PC-3 (cell line): ENCODE data around the gene GALR2. TPM values are rescaled to one million over a fixed set of nuclear protein-coding genes. Genes with fewer than 3 reads are reported as not detected.

Source experiments
- ATAC-seq: fragments of 200-7000 bp; cut with Tn5 transposase; 2 replicates; pipeline ENCODE4 v1.9.1; 2020; ENCODE audit warnings: mild to moderate bottlenecking, moderate library complexity
- BruUV-seq: library from RNA; stranded (reverse); fragments of 400-500 nt; replicated peaks from 2 replicates; lab custom pipeline; 2021; lab: Mats Ljungman, UMichigan
- CTCF ChIA-PET: fragments of 300-600 bp; sonication (Branson Sonifier 250); formaldehyde crosslinking; loops from one replicate; lab custom pipeline; 2022; ENCODE audit warnings: antibody characterized with exemption; lab: Charles Lee
- POLR2A ChIA-PET: fragments of 300-600 bp; sonication (Branson Sonifier 250); formaldehyde crosslinking; loops from one replicate; lab custom pipeline; 2022; ENCODE audit warnings: antibody characterized with exemption; ENCODE audit not compliant: unreplicated experiment; lab: Charles Lee
- DNase-seq: peaks from one replicate; pipeline ENCODE4 v3.0.0-alpha.2; 2015
- H2AFZ ChIP-seq: fragments of 300-600 bp; sonication (generic); 2 replicates; pipeline ENCODE4 v1.6.0; 2016; ENCODE audit warnings: antibody characterized with exemption, low read length
- H3F3A ChIP-seq: fragments of 300-600 bp; sonication (generic); one replicate; pipeline ENCODE4 v1.6.0; 2017; ENCODE audit warnings: antibody characterized with exemption, low read length, control low read depth, mild to moderate bottlenecking; ENCODE audit not compliant: unreplicated experiment
- H3K27ac ChIP-seq: fragments of 300-600 bp; sonication (generic); 2 replicates; pipeline ENCODE4 v1.5.1; 2016; ENCODE audit warnings: mild to moderate bottlenecking, low read length
- H3K27me3 ChIP-seq: fragments of 300-600 bp; sonication (generic); 2 replicates; pipeline ENCODE4 v1.6.1; 2016; ENCODE audit warnings: low read length, mixed read lengths
- H3K36me3 ChIP-seq: fragments of 300-600 bp; sonication (generic); 2 replicates; pipeline ENCODE4 v1.6.1; 2016; ENCODE audit warnings: low read depth, mixed run types, low read length, mixed read lengths
- H3K4me1 ChIP-seq: fragments of 300-600 bp; sonication (generic); 2 replicates; pipeline ENCODE4 v1.5.1; 2016; ENCODE audit warnings: low read length; ENCODE audit not compliant: insufficient read depth
- H3K4me2 ChIP-seq: fragments of 300-600 bp; sonication (generic); 2 replicates; pipeline ENCODE4 v1.6.0; 2016; ENCODE audit warnings: low read length
- H3K4me3 ChIP-seq: fragments of 300-600 bp; sonication (generic); 2 replicates; pipeline ENCODE4 v1.5.1; 2016; ENCODE audit warnings: mild to moderate bottlenecking, low read length, mixed read lengths
- H3K79me2 ChIP-seq: fragments of 300-600 bp; sonication (generic); 2 replicates; pipeline ENCODE4 v1.6.1; 2017; ENCODE audit warnings: low read length, mixed read lengths
- H3K9ac ChIP-seq: fragments of 300-600 bp; sonication (generic); 2 replicates; pipeline ENCODE4 v1.6.0; 2016; ENCODE audit warnings: mild to moderate bottlenecking, low read length
- H3K9me2 ChIP-seq: fragments of 300-600 bp; sonication (generic); replicated peaks from 2 replicates; pipeline ENCODE4 v1.6.1; 2016; ENCODE audit warnings: mixed run types, low read length, mixed read lengths
- H3K9me3 ChIP-seq: fragments of 300-600 bp; sonication (generic); 2 replicates; pipeline ENCODE4 v1.6.1; 2016; ENCODE audit warnings: low read length, mixed read lengths
- H4K20me1 ChIP-seq: fragments of 300-600 bp; sonication (generic); 2 replicates; pipeline ENCODE4 v1.6.1; 2016; ENCODE audit warnings: low read length, mixed read lengths
- EZH2 ChIP-seq: fragments of 300-600 bp; sonication (generic); IDR thresholded peaks from one replicate; pipeline ENCODE4 v1.6.1; 2017; ENCODE audit warnings: antibody characterized with exemption, mild to moderate bottlenecking, low read length; ENCODE audit not compliant: unreplicated experiment
- EZH2phosphoT487 ChIP-seq: fragments of 300-600 bp; sonication (generic); IDR thresholded peaks from 2 replicates; pipeline ENCODE4 v1.6.1; 2018; ENCODE audit warnings: mild to moderate bottlenecking, antibody characterized with exemption, low read length, borderline replicate concordance
- intact Hi-C: fragments of 100-400 bp; cut with micrococcal nuclease; formaldehyde crosslinking; loops from 2 replicates; pipeline ENCODE4 v1.9.0; 2023
- total RNA-seq: library from RNA; depleted of rRNA; stranded (reverse); fragments of >200 nt; gene quantifications from 2 replicates; pipeline ENCODE4 v1.2.3, GENCODE V29; 2014
- TF ChIP-seq, protein P1 (sequence below): fragments of 300-600 bp; sonication (generic); conservative IDR thresholded peaks from 2 replicates; pipeline ENCODE4 v1.5.1; 2017; ENCODE audit warnings: antibody characterized with exemption, low read depth, mild to moderate bottlenecking, low read length

The GALR2 gene
- total RNA-seq, 1 experiment from 2014 or later: 0.69 TPM

DNA sequence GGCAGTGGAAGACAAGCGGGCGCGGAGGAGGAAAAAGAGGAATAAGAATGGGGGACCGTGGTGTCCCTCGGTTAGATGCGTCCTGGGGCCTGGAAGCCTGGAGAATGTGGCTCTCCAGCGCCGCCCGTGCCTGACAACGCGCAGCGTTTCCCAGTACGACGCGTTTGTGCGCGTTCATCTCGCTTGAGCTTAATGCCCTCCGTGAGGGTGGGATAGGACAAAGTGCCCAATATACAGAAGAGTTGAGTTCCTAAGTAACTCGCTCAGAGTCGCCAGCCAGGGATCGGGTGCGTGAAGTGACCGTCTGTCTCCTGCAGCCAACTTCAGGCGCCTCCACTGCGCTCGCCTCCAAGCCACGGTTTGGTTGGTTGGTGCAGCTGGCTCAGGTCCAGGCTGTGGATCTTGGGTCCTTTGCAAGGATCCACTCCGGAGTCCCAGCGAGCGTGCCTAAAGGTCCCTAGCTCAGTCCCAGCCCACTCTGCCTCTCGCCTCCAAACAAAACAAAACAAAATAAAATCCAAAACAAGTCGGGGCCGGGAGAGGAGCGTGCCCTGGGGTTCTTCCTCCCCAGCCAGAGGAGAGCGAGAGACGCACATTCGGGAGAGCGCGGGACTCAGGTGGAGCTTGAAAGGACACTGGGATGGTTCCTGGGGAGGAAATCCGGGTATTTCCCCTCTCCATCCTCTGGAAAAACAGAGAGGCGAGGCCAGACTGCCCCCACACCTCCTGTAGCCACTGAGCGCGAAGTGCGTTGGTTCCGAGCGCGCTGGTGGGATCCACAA is 974 bp downstream of the GALR2 start:
- Histone ChIP-seq H3K9me3 (no peaks in the 10 kb centered on the region), H2AFZ (no peak overlapping the region), H3K4me1 (peaks cover 15% of the 10 kb centered on the region), H3K79me2 (peaks cover 26% of the 10 kb centered on the region), H3K9me2 (no peaks in the 10 kb centered on the region), H4K20me1 (peaks cover 11% of the 10 kb centered on the region), H3K9ac (no peak overlapping the region), H3K4me3 (peak overlapping the region; percentile 35), H3K27me3 (peaks cover 64% of the 10 kb centered on the region), H3K4me2 (peak overlapping the region; percentile 61), H3K27ac (no peak overlapping the region), H3F3A (no peaks in the 10 kb centered on the region), H3K36me3 (no peaks in the 10 kb centered on the region)
- BruUV-seq: no TSS peak
- CTCF ChIA-PET: no interaction called here
- no peak for ATAC-seq
- TF ChIP-seq, protein P1, sequence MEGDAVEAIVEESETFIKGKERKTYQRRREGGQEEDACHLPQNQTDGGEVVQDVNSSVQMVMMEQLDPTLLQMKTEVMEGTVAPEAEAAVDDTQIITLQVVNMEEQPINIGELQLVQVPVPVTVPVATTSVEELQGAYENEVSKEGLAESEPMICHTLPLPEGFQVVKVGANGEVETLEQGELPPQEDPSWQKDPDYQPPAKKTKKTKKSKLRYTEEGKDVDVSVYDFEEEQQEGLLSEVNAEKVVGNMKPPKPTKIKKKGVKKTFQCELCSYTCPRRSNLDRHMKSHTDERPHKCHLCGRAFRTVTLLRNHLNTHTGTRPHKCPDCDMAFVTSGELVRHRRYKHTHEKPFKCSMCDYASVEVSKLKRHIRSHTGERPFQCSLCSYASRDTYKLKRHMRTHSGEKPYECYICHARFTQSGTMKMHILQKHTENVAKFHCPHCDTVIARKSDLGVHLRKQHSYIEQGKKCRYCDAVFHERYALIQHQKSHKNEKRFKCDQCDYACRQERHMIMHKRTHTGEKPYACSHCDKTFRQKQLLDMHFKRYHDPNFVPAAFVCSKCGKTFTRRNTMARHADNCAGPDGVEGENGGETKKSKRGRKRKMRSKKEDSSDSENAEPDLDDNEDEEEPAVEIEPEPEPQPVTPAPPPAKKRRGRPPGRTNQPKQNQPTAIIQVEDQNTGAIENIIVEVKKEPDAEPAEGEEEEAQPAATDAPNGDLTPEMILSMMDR: peak; percentile 38; the same call in 1 of the 2 replicates
- peak; percentile 30 for TF ChIP-seq EZH2
- no peak for TF ChIP-seq EZH2phosphoT487
- POLR2A ChIA-PET: no interaction called here
- intact Hi-C loops: no loop called here
- no peak for DNase-seq

- Histone ChIP-seq H3K9ac (no peak overlapping the region), H3K9me2 (no peaks in the 10 kb centered on the region), H3K4me3 (no peak overlapping the region), H3K27ac (no peak overlapping the region), H3K36me3 (no peaks in the 10 kb centered on the region), H3K79me2 (peaks cover 19% of the 10 kb centered on the region), H3K9me3 (no peaks in the 10 kb centered on the region), H3K27me3 (peaks cover 64% of the 10 kb centered on the region), H3K4me2 (no peak overlapping the region), H2AFZ (no peak overlapping the region), H4K20me1 (peaks cover 4% of the 10 kb centered on the region), H3F3A (no peaks in the 10 kb centered on the region), H3K4me1 (peaks cover 8% of the 10 kb centered on the region; the same call in 1 of the 2 replicates)
- TF ChIP-seq EZH2phosphoT487 (no peak), EZH2 (no peak)
- TF ChIP-seq, protein P1: no peak
- no TSS peak for BruUV-seq
- no peak for ATAC-seq
- no peak for DNase-seq
- CTCF ChIA-PET: no interaction called here
- POLR2A ChIA-PET: no interaction called here
- intact Hi-C loops: no loop called here
Measured at GRCh38 chr17:76076146-76076764, 1.7 kb downstream of the GALR2 start.
